Measurements from ENCODE around the gene SH2D4B.
"Not testable (repeated sequence)": the region's sequence is repeated elsewhere in the genome, so short reads cannot be mapped to it uniquely, and the experiment has no call there.

Gene SH2D4B

GRCh38 chr10:80524190-80524909 is 13.4 kb upstream of the SH2D4B start:
- DNase-seq (ENCODE audit: low read depth), result no peak

- no peak for DNase-seq (ENCODE audit: low read depth)
Measured at GRCh38 chr10:80526218-80526617, 11.5 kb upstream of the SH2D4B start.

- no peak for DNase-seq (ENCODE audit: low read depth)
Measured at GRCh38 chr10:80526742-80527141, 11.0 kb upstream of the SH2D4B start.

- no peak for DNase-seq (ENCODE audit: low read depth)
Measured at GRCh38 chr10:80528185-80528700, 9.5 kb upstream of the SH2D4B start.

- DNase-seq (ENCODE audit: low read depth), result no peak
Measured at GRCh38 chr10:80528901-80529300, 8.8 kb upstream of the SH2D4B start.

- DNase-seq (ENCODE audit: low read depth), result no peak
Measured at GRCh38 chr10:80529604-80530003, 8.1 kb upstream of the SH2D4B start.

- no peak for DNase-seq (ENCODE audit: low read depth)
Measured at GRCh38 chr10:80530251-80530650, 7.5 kb upstream of the SH2D4B start.

GRCh38 chr10:80530816-80531215 is 6.9 kb upstream of the SH2D4B start:
- no peak for DNase-seq (ENCODE audit: low read depth)

GRCh38 chr10:80532571-80532970 is 5.1 kb upstream of the SH2D4B start:
- no peak for DNase-seq (ENCODE audit: low read depth)

GRCh38 chr10:80534059-80534458 is 3.6 kb upstream of the SH2D4B start:
- DNase-seq (ENCODE audit: low read depth), result not testable (repeated sequence)

- not testable (repeated sequence) for DNase-seq (ENCODE audit: low read depth)
Measured at GRCh38 chr10:80534646-80535045, 3.1 kb upstream of the SH2D4B start.

GRCh38 chr10:80535671-80536360 is 1.9 kb upstream of the SH2D4B start:
- DNase-seq (ENCODE audit: low read depth), result no peak

- DNase-seq (ENCODE audit: low read depth), result no peak
Measured at GRCh38 chr10:80536361-80536835, 1.3 kb upstream of the SH2D4B start.

- no peak for DNase-seq (ENCODE audit: low read depth)
Measured at GRCh38 chr10:80537086-80537735, 491 bp upstream of the SH2D4B start.

- no peak for DNase-seq (ENCODE audit: low read depth)
Measured at GRCh38 chr10:80538481-80539185, 931 bp downstream of the SH2D4B start.

- DNase-seq (ENCODE audit: low read depth), result no peak
Measured at GRCh38 chr10:80539421-80540031, 1.8 kb downstream of the SH2D4B start.

GRCh38 chr10:80540136-80540535 is 2.4 kb downstream of the SH2D4B start:
- no peak for DNase-seq (ENCODE audit: low read depth)

GRCh38 chr10:80540618-80540980 is 2.9 kb downstream of the SH2D4B start:
- no peak for DNase-seq (ENCODE audit: low read depth)

GRCh38 chr10:80540981-80541750 is 3.5 kb downstream of the SH2D4B start:
- DNase-seq (ENCODE audit: low read depth), result no peak

- no peak for DNase-seq (ENCODE audit: low read depth)
Measured at GRCh38 chr10:80542053-80542452, 4.4 kb downstream of the SH2D4B start.
